ENCODE results near the gene SHROOM3.
"Not testable (repeated sequence)": the region's sequence is repeated elsewhere in the genome, so short reads cannot be mapped to it uniquely, and the experiment has no call there.

Gene SHROOM3

DNA sequence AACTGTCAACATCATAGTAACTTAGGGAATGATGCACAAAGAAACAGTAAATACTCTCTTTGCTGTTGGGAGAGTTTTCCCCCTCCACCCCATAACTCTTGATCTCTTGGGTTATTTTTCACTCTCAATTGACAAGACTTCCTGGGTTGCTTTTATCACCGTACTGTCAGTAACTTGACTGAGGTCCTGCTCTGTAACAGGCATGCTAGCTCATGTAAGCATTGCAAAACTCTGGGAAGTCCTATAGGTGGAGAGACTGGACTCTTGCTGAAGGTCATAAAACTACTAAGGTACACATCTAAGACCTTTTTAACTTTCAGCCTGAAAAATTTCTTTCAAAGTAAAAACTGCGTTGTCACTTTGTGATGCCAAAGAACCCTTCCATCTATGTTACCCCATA, 10.9 kb downstream of the SHROOM3 start:
- no peak for DNase-seq (ENCODE audit: low read depth, low spot score)

DNA sequence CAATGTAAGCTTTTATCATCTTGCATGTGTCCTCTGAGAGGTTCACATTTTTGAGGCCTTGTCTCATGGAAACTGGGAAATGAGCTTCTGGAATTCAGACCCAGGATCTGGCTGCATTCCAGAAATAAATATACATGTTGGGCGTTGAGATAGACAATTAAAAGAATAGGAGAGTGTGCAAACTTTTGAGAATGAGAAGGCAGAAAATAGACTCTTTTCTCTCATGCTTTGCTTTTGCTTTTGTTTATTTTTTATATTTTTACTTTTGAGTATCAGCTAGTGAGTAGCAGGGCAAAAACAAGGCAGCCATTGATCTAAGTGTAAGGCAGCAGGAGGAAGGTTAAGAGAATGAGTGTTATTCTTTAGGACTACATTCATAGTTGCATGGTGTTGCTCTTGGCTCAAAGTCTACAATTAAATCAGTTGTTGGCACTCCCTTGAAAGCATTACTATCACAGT, 12.4 kb downstream of the SHROOM3 start:
- DNase-seq (ENCODE audit: low read depth, low spot score) = no peak

DNA sequence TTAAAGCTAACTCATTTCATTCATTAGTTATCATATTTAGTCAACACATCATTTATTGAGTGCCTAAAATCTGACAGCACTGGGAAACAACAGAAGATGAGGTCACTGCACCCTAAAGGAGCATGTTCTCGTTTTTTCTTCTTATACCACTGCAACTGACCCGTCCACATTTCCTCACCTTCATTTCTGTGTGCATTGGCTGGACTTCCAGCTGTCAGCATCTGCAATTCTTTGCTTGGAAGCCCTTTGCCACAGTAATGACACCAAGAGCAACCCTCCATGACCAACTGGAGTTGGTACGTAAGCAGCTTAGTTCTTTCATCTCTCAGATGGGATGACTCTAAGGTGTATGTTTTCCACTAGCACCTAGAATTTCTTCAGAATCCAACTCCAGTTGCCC, 13.2 kb downstream of the SHROOM3 start:
- no peak for DNase-seq (ENCODE audit: low read depth, low spot score)

DNA sequence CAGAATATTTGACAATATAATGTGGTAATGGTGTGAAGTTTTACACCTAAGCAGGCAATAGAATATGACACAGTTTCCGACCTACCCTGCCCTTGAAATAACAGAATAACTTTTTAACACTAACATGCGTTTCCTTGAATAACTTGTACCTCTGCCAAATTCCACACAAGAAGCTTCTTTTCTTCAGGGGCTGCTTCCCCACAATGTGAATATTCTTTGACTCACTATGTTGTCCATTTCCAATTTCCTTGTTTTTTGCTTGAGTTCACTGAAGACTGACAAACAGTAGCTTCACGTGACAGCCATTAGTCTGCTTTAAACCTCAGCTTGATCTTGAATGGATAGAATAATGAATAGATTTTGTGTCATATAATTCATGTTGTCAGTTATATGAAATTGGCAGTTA, 14.3 kb downstream of the SHROOM3 start:
- DNase-seq (ENCODE audit: low read depth, low spot score) = no peak

DNA sequence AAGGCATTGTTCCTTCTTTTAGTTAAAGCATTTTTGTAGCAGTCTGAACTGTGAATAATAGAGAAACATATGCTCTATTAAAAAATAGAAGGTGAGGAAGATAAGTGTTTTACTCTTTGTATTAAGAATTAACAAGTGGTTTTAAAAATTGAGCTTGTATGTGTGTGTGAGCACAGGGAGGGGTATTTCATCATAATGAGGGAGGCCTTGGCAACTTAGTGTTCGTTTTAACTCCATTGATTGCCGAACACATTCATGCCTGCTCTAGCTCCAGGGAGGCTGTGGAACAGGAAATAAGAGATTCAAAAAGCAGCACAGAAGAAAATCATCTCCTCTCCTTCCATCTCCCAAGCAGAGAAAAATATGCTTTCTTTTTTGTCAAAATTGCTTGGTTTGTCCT, 14.8 kb downstream of the SHROOM3 start:
- DNase-seq (ENCODE audit: low read depth, low spot score) = no peak

DNA sequence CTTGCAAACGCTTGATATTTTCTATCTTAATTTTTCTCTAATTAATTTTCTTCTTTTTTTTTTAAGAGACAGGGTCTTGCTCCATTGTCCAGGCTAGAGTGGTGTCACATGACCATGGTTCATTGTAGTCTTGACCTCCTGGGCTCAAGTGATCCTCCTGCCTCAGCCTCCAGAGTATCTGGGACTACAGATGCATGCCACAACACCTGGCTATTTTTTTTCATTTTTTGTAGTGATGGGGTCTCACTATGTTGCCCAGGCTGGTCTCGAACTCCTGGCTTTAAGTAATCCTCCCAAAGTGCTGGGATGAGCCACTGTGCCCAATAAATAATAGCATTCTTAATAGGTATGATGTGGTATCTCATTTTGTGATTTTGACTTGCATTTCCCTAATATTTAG, 18.2 kb downstream of the SHROOM3 start:
- DNase-seq (ENCODE audit: low read depth, low spot score) = no peak

DNA sequence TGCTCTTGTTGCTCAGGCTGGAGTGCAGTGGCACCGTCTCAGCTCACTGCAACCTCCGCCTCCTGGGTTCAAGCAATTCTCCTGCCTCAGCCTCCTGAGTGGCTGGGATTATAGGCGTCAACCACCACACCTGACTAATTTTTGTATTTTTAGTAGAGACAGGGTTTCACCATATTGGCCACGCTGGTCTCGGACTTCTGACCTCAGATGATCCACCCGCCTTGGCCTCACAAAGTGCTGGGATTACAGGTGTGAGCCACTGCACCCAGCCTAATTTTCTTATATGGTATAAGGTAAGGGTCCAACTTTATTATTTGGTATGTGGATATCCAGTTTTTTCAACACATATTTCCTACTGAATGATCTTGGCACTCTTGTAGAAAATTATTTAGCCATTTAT, 19.0 kb downstream of the SHROOM3 start:
- DNase-seq (ENCODE audit: low read depth, low spot score) = not testable (repeated sequence)

DNA sequence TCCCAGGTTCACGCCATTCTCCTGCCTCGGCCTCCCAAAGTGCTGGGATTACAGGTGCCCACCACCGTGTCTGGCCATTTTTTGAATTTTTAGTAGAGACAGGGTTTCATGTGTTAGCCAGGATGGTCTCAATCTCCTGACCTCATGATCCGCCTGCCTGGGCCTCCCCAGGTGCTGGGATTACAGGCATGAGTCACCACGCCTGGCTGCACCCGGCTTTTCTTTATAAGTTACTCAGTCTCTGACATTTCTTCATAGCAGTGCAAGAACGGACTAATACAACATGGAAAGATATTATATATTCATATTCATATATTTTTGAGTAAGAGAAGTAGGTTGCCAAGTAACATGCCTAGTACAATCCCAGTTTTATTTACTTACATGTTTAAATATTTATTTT, 22.9 kb downstream of the SHROOM3 start:
- DNase-seq (ENCODE audit: low read depth, low spot score) = no peak

DNA sequence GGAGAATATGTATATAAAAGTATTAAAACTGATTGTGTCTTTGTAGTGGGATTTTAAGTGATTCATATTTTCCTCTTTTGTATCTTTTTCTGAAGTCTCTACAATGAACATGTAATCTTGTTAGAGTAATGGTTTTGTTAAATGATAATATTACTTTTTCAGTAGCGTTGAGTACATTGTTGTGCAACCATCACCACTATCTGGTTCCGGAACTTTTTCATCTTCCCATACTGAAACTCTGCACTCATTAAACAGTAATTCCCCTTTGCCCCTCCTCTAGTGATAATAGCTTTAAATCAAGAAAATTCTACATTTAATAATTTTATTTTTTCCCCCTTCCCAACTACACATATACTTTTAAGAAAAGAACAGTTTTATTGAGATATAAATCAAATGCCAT, 23.3 kb downstream of the SHROOM3 start:
- DNase-seq (ENCODE audit: low read depth, low spot score) = no peak

DNA sequence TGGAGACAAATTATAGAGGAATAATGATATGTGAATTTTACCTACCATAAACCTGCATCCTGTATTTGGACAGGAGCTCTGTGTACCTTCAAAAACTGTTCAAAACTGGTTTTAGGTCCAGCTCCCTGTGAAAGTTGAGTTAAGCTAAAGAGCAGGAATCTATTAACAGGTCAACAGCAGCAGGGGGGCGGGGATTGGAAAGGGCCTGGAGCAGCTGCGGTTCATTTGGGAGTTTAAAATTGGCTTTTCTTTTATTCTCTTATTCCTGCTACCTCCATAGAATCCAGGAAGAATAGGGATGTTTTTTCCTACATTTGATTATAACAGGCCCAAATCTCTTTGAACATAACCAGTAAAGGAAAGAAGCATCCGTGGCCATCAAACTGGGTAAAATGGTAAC, 23.8 kb downstream of the SHROOM3 start:
- no peak for DNase-seq (ENCODE audit: low read depth, low spot score)

DNA sequence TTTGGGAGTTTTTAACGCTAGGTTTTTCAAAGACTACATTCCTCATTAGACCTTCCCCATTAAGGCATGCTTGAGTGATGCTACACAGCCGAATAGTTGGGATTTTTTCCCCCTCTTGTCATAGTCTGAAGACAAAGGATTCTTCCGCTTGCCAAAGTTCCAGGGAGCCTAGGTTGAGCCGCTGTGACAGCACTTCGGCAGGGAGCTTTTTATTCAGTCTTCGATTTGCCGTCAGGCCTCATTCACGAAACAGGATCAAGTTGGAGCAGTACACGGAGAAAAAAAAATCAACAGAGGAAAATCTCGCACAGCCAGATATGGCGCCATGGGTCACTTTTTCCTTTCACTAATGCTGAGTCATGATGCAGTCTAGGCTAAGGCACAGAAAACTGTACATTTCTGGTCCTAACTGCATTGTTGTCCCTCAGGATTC, 24.3 kb downstream of the SHROOM3 start:
- DNase-seq (ENCODE audit: low read depth, low spot score) = no peak

DNA sequence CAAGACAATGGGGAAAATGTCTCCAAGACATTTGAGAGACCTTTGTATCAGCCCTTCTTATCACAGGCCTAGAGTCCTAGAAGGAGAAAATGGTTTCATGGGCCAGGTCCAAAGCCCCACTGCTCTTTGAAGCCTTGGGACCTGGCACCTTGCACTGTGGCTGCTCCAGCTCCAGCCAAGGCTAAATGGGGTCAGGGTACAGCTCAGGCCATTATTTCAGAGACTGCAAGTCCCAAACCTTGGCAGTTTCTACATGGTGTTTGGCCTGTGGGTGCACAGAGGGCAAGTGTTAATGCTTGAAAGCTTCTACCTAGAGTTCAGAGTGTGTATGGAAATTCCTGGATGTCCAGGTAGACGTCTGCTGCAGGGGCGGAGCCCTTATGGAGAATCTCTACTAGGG, 28.5 kb downstream of the SHROOM3 start:
- DNase-seq (ENCODE audit: low read depth, low spot score) = no peak

DNA sequence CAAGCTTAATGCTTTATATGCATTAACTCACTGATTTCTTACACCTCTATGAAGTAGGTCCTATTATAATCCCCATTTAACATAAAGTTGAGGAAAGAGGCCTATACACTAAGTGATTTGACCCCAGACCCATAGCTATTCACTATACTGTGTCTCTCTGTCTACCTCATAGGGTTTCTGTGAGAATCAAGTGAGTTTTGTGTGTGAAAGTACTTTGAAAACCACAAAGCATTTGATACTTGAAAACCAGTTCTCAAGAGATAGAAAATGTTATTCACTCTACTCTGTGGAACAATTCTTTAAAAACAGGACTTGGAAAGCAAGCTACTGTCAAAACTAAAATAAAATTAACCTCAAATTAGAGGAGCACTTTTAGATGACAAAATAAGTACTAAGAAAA, 35.0 kb downstream of the SHROOM3 start:
- DNase-seq (ENCODE audit: low read depth, low spot score) = no peak

DNA sequence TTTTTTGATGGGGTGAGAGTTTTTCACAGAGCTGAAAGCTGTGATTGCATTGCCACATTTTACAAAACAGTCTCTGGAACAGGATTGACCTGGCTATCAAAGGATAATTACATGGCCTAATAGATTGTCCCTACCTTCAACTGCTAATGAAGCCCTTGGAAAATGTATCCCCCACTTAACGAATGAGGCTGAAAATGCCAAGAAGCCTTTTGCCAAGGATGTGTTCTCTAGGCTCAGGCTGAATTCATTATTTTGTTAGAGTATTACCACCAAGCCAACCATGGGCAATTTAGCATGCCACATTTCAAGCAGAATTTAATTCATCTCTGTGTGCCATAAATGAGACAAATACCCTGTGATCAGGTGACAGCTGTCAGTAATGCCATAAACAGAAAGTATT, 35.5 kb downstream of the SHROOM3 start:
- DNase-seq (ENCODE audit: low read depth, low spot score) = no peak

DNA sequence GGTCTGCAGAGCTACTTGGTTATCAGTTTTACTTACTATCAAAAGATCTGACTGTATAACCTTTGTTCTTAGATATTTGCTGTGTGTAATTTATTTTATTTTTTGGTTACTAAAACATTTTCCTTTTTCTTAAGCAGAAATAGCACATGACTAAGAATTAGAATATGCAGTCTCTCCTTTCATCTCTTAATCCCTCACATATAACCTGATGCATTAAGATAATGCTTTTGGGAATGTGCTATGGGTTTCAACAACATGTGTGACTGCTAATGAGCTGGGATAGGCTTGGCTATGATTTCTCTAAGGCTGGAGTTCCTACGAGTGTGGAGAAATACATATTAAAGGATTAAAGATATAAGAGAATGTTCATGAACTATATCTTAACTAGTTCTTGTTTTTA, 41.5 kb downstream of the SHROOM3 start:
- DNase-seq (ENCODE audit: low read depth, low spot score) = no peak

DNA sequence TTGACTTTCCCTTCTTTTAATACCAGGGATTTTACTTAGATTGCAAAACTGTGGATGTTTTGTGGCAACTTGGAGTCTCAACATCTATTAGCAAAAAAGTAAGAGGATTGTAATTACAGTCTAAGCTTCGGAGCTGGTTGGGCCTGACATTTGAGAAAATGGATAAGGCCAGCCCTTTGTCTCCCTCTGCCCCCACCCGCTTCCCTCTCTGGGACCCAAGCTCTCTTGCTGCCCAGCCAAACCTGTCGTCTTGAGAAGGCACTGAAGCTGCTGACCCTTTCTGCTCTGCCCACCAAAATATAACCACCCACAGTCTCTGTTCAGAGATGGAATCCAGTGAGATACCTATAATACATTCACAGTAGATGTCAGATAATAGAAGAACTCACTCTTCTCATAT, 49.6 kb downstream of the SHROOM3 start:
- DNase-seq (ENCODE audit: low read depth, low spot score) = no peak

DNA sequence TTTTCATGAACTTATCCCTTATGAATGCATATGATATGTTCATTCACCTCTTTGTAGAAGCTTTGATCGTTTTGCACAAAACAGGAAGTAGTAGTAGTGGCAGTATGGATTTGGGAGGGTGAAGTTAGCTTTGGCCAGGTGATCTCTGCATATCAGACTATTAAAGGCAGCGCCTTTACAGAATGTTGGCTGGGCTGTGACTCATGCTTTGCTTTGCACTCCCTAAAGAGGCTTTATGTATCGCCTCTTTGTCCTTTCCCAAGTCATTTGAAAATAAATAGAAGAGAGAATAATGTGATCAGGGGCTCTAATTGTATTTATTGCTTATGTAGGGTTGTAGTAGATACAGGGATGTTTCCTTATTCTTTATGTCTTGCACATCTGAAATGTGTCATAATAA, 50.4 kb downstream of the SHROOM3 start:
- no peak for DNase-seq (ENCODE audit: low read depth, low spot score)

DNA sequence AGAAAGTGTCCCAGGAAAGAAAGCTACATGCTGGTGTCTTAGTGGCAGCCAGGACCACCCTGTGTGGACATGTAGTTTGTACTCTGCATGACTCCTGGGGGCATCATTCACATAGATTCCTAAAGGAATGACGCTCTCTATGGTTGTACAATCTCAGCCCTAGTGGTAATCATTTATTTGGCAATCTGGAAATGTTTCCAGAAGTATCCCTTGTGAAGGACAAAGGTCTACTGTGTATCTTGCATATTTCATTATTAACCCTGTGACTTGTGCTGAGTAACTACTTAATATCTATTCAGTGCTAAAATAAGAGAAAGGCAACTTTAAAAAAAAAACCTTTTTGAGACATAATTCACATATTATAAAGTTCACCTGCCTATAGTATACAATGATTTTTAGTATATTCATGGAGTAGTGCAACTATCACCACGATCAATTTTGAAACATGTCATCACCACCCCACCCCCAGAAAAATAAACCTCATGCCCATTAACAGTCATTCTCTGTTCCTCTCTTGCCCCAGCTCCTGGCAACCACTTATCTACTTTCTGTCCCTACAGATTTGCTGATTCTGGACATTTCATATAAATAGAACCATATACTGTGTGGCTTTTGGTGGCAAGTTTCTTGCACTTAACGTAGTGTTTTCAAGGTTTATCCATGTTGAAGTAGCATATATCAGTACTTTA, 51.7 kb downstream of the SHROOM3 start:
- DNase-seq (ENCODE audit: low read depth, low spot score) = no peak

DNA sequence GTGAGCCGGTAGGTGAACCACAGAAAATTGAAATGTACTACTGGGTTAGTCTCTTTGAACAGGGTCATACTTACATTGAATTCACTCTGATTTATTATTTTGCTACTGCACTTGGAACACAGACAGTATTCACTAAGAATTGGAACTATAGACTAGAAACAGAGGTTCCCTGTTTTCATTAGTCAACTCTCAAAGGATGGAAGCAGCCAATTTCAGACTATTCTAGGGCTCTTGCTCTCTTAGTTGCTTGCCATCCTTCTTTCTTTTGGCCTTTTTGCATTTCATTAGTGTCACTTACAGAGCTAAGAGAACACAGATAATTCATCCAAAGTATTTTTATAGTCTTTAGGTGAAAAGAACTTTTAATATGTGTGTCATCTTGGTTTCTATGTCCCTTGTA, 52.6 kb downstream of the SHROOM3 start:
- DNase-seq (ENCODE audit: low read depth, low spot score) = no peak

DNA sequence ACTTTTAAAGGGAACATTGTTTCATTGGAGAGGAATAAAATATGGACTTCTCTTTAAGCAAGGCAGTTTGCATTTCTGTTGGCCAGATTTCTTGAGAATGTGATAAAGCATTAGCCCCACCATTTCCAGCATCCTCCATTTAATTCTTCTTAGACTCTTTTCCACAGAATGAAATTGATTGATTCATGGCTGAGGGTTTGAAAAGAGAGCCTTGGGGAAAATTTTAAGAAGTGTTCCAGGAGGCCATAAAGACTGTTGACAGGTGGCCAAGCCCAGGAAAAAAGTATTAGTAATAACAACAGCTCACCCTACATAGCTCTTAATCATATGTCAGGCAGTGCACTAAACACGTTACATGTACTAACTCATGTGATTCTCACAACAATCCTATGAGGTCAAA, 53.4 kb downstream of the SHROOM3 start:
- no peak for DNase-seq (ENCODE audit: low read depth, low spot score)

DNA sequence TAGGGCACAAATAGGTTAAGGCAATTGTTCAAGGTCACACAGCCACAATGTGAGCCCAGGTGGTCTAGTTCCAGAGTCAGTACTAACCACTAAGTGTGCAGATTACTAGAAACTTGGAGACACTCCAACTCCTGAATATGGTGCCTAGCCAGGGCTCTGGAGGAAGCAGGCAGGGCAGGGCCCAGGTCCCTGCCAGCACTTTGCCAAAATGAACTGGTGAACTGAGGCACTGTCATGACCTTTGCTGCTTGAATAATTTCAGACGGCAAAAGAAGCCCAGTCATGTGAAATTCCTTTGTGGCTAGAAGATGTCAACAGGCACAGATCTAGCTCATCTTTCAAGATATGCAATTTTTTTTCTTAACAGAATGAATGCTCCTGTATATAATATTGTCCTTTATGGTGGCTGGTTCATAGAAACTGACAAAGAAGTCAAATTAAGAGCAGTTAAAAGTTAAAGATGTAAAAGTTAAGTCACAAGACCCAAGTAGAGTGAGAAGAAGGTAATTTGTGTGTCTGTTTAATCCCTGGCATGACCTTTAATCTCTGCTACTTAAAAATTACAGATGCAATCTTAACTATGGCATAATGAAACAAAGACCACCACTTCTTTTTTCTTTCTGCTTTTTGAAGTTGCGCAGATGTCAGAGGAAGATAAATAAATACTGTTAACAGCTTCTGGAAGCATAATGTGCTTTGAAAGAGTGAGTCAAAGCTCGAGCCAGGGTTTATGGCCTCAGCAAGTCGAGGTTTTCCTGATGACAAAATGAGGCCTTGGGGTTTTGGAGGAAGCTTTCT, 54.1 kb downstream of the SHROOM3 start:
- no peak for DNase-seq (ENCODE audit: low read depth, low spot score)

DNA sequence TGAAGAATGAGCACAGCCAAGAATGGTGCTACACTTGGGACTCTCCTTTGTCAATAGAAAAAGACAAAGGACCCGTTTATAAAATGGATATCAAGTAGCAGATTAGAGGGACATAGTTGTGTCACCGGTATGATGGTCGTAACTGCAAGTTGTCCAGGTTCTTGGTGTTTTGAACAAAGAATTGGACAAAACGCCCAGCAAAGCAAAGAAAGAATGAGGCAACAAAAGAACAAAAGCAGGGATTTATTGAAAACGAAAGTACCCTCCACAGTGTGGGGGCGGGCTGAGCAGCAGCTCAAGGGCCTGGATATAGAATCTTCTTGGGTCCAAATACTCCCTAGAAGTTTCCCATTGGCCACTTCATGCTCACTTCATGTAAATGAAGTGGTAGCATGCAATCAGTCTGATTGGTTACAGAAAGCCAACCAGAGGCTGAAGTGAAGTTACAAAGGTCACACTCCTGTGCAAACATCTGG, 54.7 kb downstream of the SHROOM3 start:
- no peak for DNase-seq (ENCODE audit: low read depth, low spot score)

DNA sequence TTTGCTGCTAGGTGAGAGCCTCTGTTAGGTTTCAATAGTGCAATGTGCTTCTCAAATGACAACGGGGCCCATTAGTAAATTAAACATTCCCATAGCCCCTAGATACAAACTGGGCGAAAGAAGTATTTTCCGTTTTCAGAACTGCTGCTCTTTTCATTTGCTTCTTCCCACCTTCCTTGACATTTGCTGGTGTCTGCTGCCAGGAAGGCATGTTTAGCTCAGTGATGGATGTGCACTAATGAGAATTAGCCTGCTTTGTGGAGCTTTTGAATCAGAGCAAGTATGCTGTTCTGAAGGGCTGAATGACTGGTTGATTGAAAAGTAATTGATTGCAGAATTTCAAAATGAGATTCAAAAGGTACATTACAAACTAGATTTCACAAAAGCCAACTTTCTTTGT, 57.0 kb downstream of the SHROOM3 start:
- no peak for DNase-seq (ENCODE audit: low read depth, low spot score)

All from activated naive CD8-positive, alpha-beta T cell treated with anti-CD3 and anti-CD28 coated beads, Interleukin-2, amount 50 U/mL, for 16 hours (primary cell).